ENCODE results near the gene SESN1.

The SESN1 gene

GRCh38 chr6:108944071-108944470 lies 150.6 kb downstream of the SESN1 start:
- H3K4me3 ChIP-seq (replicated peaks; ENCODE audit: low read depth, low read length) = no peak overlapping the region
- TF ChIP-seq, protein P1, sequence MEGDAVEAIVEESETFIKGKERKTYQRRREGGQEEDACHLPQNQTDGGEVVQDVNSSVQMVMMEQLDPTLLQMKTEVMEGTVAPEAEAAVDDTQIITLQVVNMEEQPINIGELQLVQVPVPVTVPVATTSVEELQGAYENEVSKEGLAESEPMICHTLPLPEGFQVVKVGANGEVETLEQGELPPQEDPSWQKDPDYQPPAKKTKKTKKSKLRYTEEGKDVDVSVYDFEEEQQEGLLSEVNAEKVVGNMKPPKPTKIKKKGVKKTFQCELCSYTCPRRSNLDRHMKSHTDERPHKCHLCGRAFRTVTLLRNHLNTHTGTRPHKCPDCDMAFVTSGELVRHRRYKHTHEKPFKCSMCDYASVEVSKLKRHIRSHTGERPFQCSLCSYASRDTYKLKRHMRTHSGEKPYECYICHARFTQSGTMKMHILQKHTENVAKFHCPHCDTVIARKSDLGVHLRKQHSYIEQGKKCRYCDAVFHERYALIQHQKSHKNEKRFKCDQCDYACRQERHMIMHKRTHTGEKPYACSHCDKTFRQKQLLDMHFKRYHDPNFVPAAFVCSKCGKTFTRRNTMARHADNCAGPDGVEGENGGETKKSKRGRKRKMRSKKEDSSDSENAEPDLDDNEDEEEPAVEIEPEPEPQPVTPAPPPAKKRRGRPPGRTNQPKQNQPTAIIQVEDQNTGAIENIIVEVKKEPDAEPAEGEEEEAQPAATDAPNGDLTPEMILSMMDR (IDR thresholded peaks at IDR 0.05; ENCODE audit: low read depth, low read length, missing control alignments) = no peak
- DNase-seq (ENCODE audit: extremely low read depth, low read depth) = no peak

DNA sequence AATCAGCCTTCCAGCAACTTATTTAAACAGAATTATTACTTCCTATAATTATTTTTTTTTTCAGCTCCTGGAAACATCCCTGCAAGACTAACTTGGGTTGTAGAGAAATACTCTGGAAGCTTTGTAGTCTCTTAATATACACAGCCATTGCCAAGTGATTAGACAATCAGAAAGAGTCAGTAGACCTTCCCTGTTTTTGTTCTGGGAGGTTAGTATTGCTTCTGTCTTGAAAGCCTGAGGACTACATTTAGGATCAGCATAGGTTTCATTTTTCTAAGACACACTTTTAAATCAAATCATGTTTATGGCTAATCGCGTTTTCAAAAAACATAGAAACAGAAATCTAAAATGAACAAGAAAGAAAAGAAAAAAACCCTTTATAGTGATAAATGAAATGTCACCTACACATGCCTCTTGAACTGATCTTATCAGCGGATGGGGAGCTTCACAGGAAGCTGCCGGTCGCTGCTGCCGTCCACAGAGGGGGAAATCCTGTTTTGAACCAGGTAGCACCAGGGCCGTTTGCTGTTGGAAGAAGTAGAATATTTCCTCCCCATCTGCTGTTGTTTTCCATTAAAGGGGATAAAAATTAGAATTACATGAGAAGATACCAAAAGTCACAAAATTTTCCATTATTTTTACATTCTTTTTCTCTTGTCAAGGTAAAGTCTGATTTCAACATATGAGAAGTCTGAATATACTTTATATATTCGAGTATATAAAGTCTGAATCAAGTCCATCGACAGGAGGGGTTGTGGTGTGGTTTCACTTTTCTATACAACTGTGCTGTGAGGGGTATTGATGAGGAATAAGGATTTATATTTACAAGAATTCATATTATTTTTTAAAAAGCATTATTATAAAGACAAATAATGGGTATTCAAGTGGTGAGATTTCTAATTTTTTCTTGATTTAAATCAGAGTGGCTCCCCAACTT lies 151.8 kb downstream of the SESN1 start:
- no peak overlapping the region for H3K4me3 ChIP-seq (replicated peaks; ENCODE audit: low read depth, low read length)
- TF ChIP-seq, protein P1 (IDR thresholded peaks at IDR 0.05; ENCODE audit: low read depth, low read length, missing control alignments) = no peak
- no peak for DNase-seq (ENCODE audit: extremely low read depth, low read depth)

- TF ChIP-seq, protein P1 (IDR thresholded peaks at IDR 0.05; ENCODE audit: low read depth, low read length, missing control alignments) = no peak
- DNase-seq (ENCODE audit: extremely low read depth, low read depth) = no peak
- H3K4me3 ChIP-seq (replicated peaks; ENCODE audit: low read depth, low read length) = no peak overlapping the region
Measured at GRCh38 chr6:108941859-108942258, 152.8 kb downstream of the SESN1 start.

DNA sequence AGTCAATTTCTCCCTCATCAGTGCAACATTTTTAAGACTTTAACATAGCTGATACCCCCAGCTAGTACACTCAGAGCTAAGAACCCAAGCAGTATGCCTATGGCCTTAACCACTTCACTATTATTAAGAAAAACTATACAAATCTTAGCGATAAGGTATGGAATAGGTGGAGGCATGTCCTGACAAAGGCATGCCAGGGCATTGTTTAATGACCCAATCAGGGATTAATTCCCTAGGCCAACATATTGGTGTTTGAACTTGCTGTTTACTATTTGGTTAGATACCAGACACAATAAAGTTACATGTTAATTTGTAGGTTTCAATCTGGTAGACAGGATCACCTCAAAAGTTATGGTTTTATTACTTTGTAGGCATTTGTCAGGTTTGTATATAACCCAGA lies 153.4 kb downstream of the SESN1 start:
- H3K4me3 ChIP-seq (replicated peaks; ENCODE audit: low read depth, low read length) = no peak overlapping the region
- TF ChIP-seq, protein P1 (IDR thresholded peaks at IDR 0.05; ENCODE audit: low read depth, low read length, missing control alignments) = no peak
- DNase-seq (ENCODE audit: extremely low read depth, low read depth) = no peak

DNA sequence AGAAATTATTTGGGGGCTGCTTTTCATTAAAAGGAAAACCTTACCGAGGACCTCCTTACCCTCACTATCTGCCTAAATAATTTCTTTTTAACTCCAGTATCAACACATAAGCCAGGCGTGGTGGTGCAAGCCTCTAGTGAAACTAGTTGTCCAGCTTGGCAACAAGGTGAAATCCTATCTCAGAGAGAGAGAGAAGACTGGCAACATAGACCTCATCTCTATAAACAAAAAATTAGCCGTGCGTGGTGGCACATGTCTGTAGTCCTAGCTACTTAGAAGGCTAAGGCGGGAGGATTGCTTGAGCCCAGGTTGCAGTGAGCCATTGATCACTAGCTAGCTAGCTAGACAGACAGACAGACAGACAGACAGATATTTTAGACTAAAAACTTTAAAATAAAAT lies 153.9 kb downstream of the SESN1 start:
- DNase-seq (ENCODE audit: extremely low read depth, low read depth) = no peak
- TF ChIP-seq, protein P1 (IDR thresholded peaks at IDR 0.05; ENCODE audit: low read depth, low read length, missing control alignments) = no peak
- no peak overlapping the region for H3K4me3 ChIP-seq (replicated peaks; ENCODE audit: low read depth, low read length)

- no peak overlapping the region for H3K4me3 ChIP-seq (replicated peaks; ENCODE audit: low read depth, low read length)
- DNase-seq (ENCODE audit: extremely low read depth, low read depth) = no peak
- TF ChIP-seq, protein P1 (IDR thresholded peaks at IDR 0.05; ENCODE audit: low read depth, low read length, missing control alignments) = no peak
Measured at GRCh38 chr6:108937170-108937569, 157.5 kb downstream of the SESN1 start.
